Mucosa of descending colon (tissue), 3 donors: ENCODE results near the gene TMEM250. TPM values are rescaled to one million over a fixed set of nuclear protein-coding genes. Genes with fewer than 3 reads are reported as not detected.

Experiments used
- ATAC-seq: fragments of 200-7000 bp; cut with Tn5 transposase; one replicate; pipeline ENCODE4 v1.9.1; 2020; ENCODE audit warnings: mild to moderate bottlenecking, moderate library complexity
- DNase-seq, 3 donors: peaks; one replicate each; pipeline ENCODE4 v3.0.0-alpha.2; 2020
- H3K36me3 ChIP-seq: fragments of 200-600 bp; one replicate; pipeline ENCODE4 v1.8.0; 2021; ENCODE audit warnings: low read depth, mild to moderate bottlenecking
- H3K4me1 ChIP-seq: fragments of 200-600 bp; one replicate; pipeline ENCODE4 v1.8.0; 2021; ENCODE audit warnings: low read depth, mild to moderate bottlenecking
- H3K4me3 ChIP-seq: fragments of 200-600 bp; one replicate; pipeline ENCODE4 v1.8.0; 2021; ENCODE audit warnings: mild to moderate bottlenecking
- H3K9me3 ChIP-seq: fragments of 200-600 bp; one replicate; pipeline ENCODE4 v1.8.0; 2021; ENCODE audit warnings: mild to moderate bottlenecking
- intact Hi-C, 2 donors: fragments of 100-400 bp; cut with DNase I in 1 of 2; cut with micrococcal nuclease in 1 of 2; formaldehyde crosslinking; loops; one replicate each; pipeline versions ENCODE4 v1.11.0 to v1.11.1; 2022; cut with DNase I, micrococcal nuclease
- total RNA-seq, 3 donors: library from RNA; stranded (reverse); fragmentation: NEBNext Ultra II Directional in 2 of 3; extraction: Animal tissue kit (Norgen Biotek cat#: 25700) in 2 of 3; gene quantifications; one replicate each; pipeline versions ENCODE4 v1.2.1 to v1.2.4, GENCODE V29; 2021 to 2023
- TF ChIP-seq, protein P1 (sequence below): fragments of 200-600 bp; IDR thresholded peaks from one replicate; pipeline ENCODE4 v1.8.0; 2022; ENCODE audit warnings: antibody characterized with exemption, mild to moderate bottlenecking
- donor health status: DM: no; HTN: no; CAD: no; lungs with moderate emphysema.
- donor health status: DM: no; HTN: no; CAD: no.
- donor health status: DM: no; HTN: yes; CAD: no.

TMEM250 gene
- total RNA-seq, 3 donors from 2014 or later: 47.4 to 54.1 (median 52.0) TPM

DNA sequence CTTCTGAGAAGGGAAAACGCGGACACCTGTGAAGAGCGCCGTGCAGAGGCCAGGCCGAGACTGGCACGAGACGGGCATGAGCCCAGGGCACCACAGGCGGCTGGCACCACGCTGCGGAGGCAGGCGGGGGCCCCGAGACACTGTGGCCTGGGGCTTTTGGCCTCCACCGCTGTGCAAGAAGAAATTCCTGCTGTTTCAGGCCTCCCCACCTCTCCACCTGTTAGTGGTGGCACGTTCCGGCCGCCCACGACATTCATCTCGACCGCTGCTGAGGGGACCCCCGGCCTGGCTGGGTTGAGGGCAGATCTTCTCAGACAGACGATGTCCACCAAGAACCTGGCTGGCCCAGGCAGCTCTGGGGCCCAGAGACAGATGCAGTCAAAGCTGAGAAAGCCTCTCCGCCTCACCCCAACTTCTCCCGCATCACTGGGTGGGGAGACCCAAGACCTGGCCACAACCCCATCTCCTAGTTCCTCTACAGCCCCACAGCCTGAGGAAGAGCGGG is 35.1 kb downstream of the TMEM250 start:
- TF ChIP-seq, protein P1, sequence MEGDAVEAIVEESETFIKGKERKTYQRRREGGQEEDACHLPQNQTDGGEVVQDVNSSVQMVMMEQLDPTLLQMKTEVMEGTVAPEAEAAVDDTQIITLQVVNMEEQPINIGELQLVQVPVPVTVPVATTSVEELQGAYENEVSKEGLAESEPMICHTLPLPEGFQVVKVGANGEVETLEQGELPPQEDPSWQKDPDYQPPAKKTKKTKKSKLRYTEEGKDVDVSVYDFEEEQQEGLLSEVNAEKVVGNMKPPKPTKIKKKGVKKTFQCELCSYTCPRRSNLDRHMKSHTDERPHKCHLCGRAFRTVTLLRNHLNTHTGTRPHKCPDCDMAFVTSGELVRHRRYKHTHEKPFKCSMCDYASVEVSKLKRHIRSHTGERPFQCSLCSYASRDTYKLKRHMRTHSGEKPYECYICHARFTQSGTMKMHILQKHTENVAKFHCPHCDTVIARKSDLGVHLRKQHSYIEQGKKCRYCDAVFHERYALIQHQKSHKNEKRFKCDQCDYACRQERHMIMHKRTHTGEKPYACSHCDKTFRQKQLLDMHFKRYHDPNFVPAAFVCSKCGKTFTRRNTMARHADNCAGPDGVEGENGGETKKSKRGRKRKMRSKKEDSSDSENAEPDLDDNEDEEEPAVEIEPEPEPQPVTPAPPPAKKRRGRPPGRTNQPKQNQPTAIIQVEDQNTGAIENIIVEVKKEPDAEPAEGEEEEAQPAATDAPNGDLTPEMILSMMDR: no peak
- intact Hi-C loops: no loop called here
- Histone ChIP-seq H3K4me1 (no peaks in the 10 kb centered on the region), H3K4me3 (no peak overlapping the region), H3K36me3 (no peaks in the 10 kb centered on the region), H3K9me3 (no peaks in the 10 kb centered on the region)
- ATAC-seq: no peak
- peak in 1 of 3 donors; percentile 37 for DNase-seq

- DNase-seq (peak in 1 of 3 donors; percentile 22), ATAC-seq (no peak)
- Histone ChIP-seq H3K9me3 (no peaks in the 10 kb centered on the region), H3K36me3 (no peaks in the 10 kb centered on the region), H3K4me1 (no peaks in the 10 kb centered on the region), H3K4me3 (no peak overlapping the region)
- TF ChIP-seq, protein P1: no peak
- intact Hi-C loops: no loop called here
These were observed 35.9 kb downstream of the TMEM250 start for GRCh38 chr9:136082496-136083361.

GRCh38 chr9:136081826-136082495 is 36.7 kb downstream of the TMEM250 start:
- Histone ChIP-seq H3K4me1 (no peaks in the 10 kb centered on the region), H3K36me3 (no peaks in the 10 kb centered on the region), H3K9me3 (no peaks in the 10 kb centered on the region), H3K4me3 (no peak overlapping the region)
- intact Hi-C loops: no loop called here
- TF ChIP-seq, protein P1: no peak
- DNase-seq (peak in 1 of 3 donors; percentile 47), ATAC-seq (no peak)

- ATAC-seq: no peak
- H3K4me1 ChIP-seq: no peaks in the 10 kb centered on the region
These were observed 37.4 kb downstream of the TMEM250 start for GRCh38 chr9:136081113-136081825.

DNA sequence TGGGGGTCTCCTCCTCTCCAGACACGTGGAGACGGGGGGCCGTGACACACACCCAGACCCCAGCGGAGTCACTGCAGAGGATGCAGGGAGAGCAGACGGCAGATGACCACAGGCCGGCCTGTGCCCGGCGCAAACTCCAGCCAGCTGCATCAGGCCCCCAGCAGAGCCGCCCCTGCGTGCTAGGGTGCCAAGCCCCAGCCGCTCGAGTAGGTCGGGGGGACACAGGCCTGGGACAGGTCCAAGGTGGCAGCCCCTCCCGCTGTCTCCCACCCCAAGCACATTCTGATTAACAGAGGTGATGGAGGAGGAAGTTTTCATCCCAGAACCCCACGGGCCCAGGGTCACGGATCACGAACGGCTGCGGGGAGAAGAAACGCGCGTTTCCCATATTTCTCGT is 38.0 kb downstream of the TMEM250 start:
- no peak overlapping the region for H3K4me3 ChIP-seq
- no peaks in the 10 kb centered on the region for H3K9me3 ChIP-seq
- H3K4me1 ChIP-seq: no peaks in the 10 kb centered on the region
- intact Hi-C loops: no loop called here
- H3K36me3 ChIP-seq: no peaks in the 10 kb centered on the region
- no peak for ATAC-seq
- TF ChIP-seq, protein P1: no peak
- peak in 1 of 3 donors; percentile 37 for DNase-seq

More at GRCh38 chr9:136081113-136081825, 37.4 kb downstream of the TMEM250 start:
- no peaks in the 10 kb centered on the region for H3K9me3 ChIP-seq
- intact Hi-C loops: no loop called here
- TF ChIP-seq, protein P1: no peak
- peak in 1 of 3 donors; percentile 55 for DNase-seq
- H3K4me3 ChIP-seq: no peak overlapping the region
- no peaks in the 10 kb centered on the region for H3K36me3 ChIP-seq
